PC-9 (cell line): Measurements from ENCODE around the gene TRIML1.

ENCODE experiments used
- CTCF ChIP-seq: fragments of 200-600 bp; sonication (generic); conservative IDR thresholded peaks from 2 replicates; pipeline ENCODE4 v1.6.1; 2017; ENCODE audit warnings: mixed run types, antibody characterized with exemption, mild to moderate bottlenecking, moderate library complexity
- EZH2 ChIP-seq: fragments of 200-600 bp; sonication (generic); IDR thresholded peaks from 2 replicates; pipeline ENCODE4 v1.8.0; 2017; ENCODE audit warnings: antibody characterized with exemption, low read depth

DNA sequence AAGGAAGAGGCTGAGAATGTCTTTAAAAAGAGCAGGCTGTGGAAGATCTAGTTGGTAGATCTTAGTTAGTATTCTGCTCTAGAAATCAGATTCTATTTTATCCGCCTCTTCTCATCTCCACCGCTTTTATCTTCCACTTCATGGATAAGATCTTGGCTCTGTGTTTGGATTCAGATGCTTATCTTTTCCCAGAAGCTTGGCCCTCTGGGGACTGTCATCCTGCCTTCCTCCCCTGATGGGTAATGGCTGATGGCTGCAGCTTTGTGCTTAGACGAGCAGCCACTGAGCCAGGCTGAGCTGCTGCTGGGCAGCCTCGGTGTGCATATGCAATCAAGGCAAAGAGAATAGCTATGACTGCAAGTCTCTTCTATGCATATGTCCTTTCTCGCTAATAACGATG, 23.5 kb downstream of the TRIML1 start:
- TF ChIP-seq CTCF (no peak), EZH2 (no peak)
